Mesenchymal stem cell (in vitro differentiated cells and primary cell): ENCODE measurements around the gene FBXL7.

Experiments
- DNase-seq: peaks from one replicate; pipeline ENCODE4 v3.0.0-alpha.2; 2013
- H2AFZ ChIP-seq: one replicate; pipeline ENCODE4 v1.6.1; 2013; ENCODE audit warnings: low read depth, mild to moderate bottlenecking, control low read depth, inconsistent platforms, low read length, moderate library complexity
- H2AK5ac ChIP-seq: 2 replicates; pipeline ENCODE4 v1.6.1; 2013; ENCODE audit warnings: low read length, moderate library complexity, mild to moderate bottlenecking, inconsistent platforms; ENCODE audit not compliant: severe bottlenecking
- H2BK120ac ChIP-seq: one replicate; pipeline ENCODE4 v1.6.1; 2013; ENCODE audit warnings: low read depth, mild to moderate bottlenecking, inconsistent platforms, low read length, moderate library complexity
- H2BK12ac ChIP-seq, 2 experiments: one replicate each; pipeline ENCODE4 v1.6.1; 2013; ENCODE audit warnings: inconsistent platforms in 2 of 2, low read length in 2 of 2, mild to moderate bottlenecking in 2 of 2, moderate library complexity in 2 of 2, control low read depth in 1 of 2
- H2BK15ac ChIP-seq: one replicate; pipeline ENCODE4 v1.6.1; 2013; ENCODE audit warnings: mild to moderate bottlenecking, low read depth, inconsistent platforms; ENCODE audit not compliant: poor library complexity, severe bottlenecking
- H2BK5ac ChIP-seq: 2 replicates; pipeline ENCODE4 v1.6.1; 2013; ENCODE audit warnings: low read depth, mild to moderate bottlenecking, low read length, control low read depth, inconsistent platforms; ENCODE audit not compliant: poor library complexity, severe bottlenecking
- H3K14ac ChIP-seq, 2 experiments: one replicate each; pipeline ENCODE4 v1.6.1; 2013; ENCODE audit warnings: inconsistent platforms in 2 of 2, low read length in 2 of 2, control low read depth in 1 of 2, mild to moderate bottlenecking in 1 of 2, moderate library complexity in 1 of 2
- H3K18ac ChIP-seq, 2 experiments: one replicate each; pipeline ENCODE4 v1.6.1; 2013; ENCODE audit warnings: inconsistent platforms in 2 of 2, low read length in 2 of 2, control low read depth in 1 of 2, low read depth in 1 of 2, mild to moderate bottlenecking in 1 of 2
- H3K23ac ChIP-seq, 2 experiments: one replicate each; pipeline ENCODE4 v1.6.1; 2013; ENCODE audit warnings: inconsistent platforms in 2 of 2, low read length in 2 of 2, mild to moderate bottlenecking in 2 of 2, moderate library complexity in 2 of 2, control low read depth in 1 of 2
- H3K27ac ChIP-seq: 2 replicates; pipeline ENCODE4 v1.5.1; 2013; ENCODE audit warnings: mild to moderate bottlenecking, moderate library complexity, low read length, control low read depth, inconsistent platforms; ENCODE audit not compliant: poor library complexity, severe bottlenecking
- H3K27me3 ChIP-seq, 2 experiments: 2 replicates each; pipeline versions ENCODE4 v1.6.1 to v1.7.0; 2013; ENCODE audit warnings: low read length in 2 of 2, mild to moderate bottlenecking in 2 of 2, moderate library complexity in 2 of 2, control low read depth in 1 of 2, inconsistent platforms in 1 of 2; ENCODE audit not compliant: control insufficient read depth in 1 of 2, insufficient read depth in 1 of 2
- H3K36me3 ChIP-seq, 2 experiments: 2 replicates each; pipeline versions ENCODE4 v1.6.1 to v1.7.0; 2013; ENCODE audit warnings: low read length in 2 of 2, control low read depth in 1 of 2, inconsistent platforms in 1 of 2, low read depth in 1 of 2, mild to moderate bottlenecking in 1 of 2; ENCODE audit not compliant: insufficient read depth in 2 of 2, control insufficient read depth in 1 of 2
- H3K4ac ChIP-seq, 2 experiments: one replicate each; pipeline ENCODE4 v1.6.1; 2013; ENCODE audit warnings: inconsistent platforms in 2 of 2, low read length in 2 of 2, mild to moderate bottlenecking in 2 of 2, moderate library complexity in 2 of 2, control low read depth in 1 of 2, low read depth in 1 of 2
- H3K4me1 ChIP-seq: 2 replicates; pipeline ENCODE4 v1.6.1; 2013; ENCODE audit warnings: low read depth, low read length, control low read depth; ENCODE audit not compliant: control insufficient read depth, insufficient read depth
- H3K4me2 ChIP-seq: 2 replicates; pipeline ENCODE4 v1.6.1; 2013; ENCODE audit warnings: low read length, mild to moderate bottlenecking, inconsistent platforms; ENCODE audit not compliant: poor library complexity, severe bottlenecking
- H3K4me3 ChIP-seq, 2 experiments: 2 replicates each; pipeline versions ENCODE4 v1.5.1 to v1.7.0; 2013; ENCODE audit warnings: low read length in 2 of 2, mild to moderate bottlenecking in 2 of 2, control low read depth in 1 of 2, low read depth in 1 of 2; ENCODE audit not compliant: insufficient read depth in 1 of 2
- H3K79me1 ChIP-seq: replicated peaks from 2 replicates; pipeline ENCODE4 v1.6.1; 2013; ENCODE audit warnings: mild to moderate bottlenecking, control low read depth, low read length, inconsistent platforms; ENCODE audit not compliant: poor library complexity, severe bottlenecking
- H3K9ac ChIP-seq: 2 replicates; pipeline ENCODE4 v1.7.0; 2013; ENCODE audit warnings: mild to moderate bottlenecking, low read length, moderate library complexity
- H3K9me3 ChIP-seq: 2 replicates; pipeline ENCODE4 v1.7.0; 2013; ENCODE audit warnings: mild to moderate bottlenecking, low read length; ENCODE audit not compliant: control insufficient read depth
- H4K8ac ChIP-seq: one replicate; pipeline ENCODE4 v1.6.1; 2013; ENCODE audit warnings: inconsistent platforms, mild to moderate bottlenecking, low read length, moderate library complexity
- H4K91ac ChIP-seq: one replicate; pipeline ENCODE4 v1.6.1; 2013; ENCODE audit warnings: mild to moderate bottlenecking, low read length, inconsistent platforms
- WGBS: methylation state at CpG from one replicate; pipeline ENCODE4 v1.1.7; 2013; ENCODE audit warnings: mixed read lengths; 5-methylcytosine and 5-hydroxymethylcytosine counted together

The FBXL7 gene

DNA sequence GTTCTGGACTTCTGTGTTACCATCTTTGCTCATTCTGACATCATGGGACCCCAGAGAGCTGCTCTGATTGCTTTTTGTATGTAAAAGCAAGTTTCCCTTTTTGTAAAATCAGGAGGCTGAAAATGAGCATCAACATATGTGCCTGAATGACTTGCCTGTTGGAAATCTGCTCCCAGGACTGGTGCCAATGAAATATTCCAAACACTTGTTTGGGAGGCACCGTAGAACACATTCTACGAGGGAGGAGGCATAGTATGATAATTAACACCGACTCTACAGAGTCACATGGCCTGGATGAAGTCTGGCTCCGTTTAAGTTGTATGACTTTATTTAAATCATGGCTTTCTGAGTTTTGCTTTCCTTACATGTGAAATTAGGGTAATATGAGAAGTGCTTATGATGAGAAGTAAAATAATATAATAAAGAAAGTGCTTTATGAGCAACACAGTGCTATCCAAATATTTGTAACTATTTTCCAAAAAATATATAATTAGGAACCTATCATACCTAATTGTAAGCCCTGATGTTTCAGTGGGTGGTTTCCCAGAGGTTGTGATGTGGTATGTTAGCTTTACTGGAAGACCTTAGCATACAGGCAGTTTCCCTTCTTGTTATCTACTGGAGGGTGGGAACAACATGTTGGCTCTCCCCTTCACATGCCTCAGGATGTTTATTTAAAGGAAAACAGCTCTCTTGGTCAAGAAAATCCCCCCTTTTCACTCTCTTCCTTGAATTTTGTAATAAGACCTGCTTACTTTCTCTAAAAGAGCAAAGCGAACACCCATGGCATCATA is 238.1 kb downstream of the FBXL7 start:
- Histone ChIP-seq H3K27ac (no peak overlapping the region), H2BK5ac (no peak overlapping the region), H3K4me2 (no peak overlapping the region), H2AFZ (no peak overlapping the region), H2BK15ac (no peak overlapping the region), H4K91ac (no peak overlapping the region), H2BK12ac (no peak overlapping the region), H3K79me1 (peaks cover 26% of the 10 kb centered on the region), H3K4me3 (peak overlapping the region in 1 of 2 experiments; percentile 54), H2AK5ac (no peak overlapping the region), H3K27me3 (no peaks in the 10 kb centered on the region), H3K14ac (no peak overlapping the region), H4K8ac (no peak overlapping the region), H3K23ac (no peak overlapping the region), H3K36me3 (no peaks in the 10 kb centered on the region), H3K4ac (no peak overlapping the region), H2BK120ac (no peak overlapping the region), H3K9ac (peak overlapping the region; percentile 55), H3K18ac (no peak overlapping the region), H3K9me3 (no peaks in the 10 kb centered on the region), H3K4me1 (no peaks in the 10 kb centered on the region)
- DNase-seq = no peak
- 72% methylated on average over 4 of the region's 5 CpGs for WGBS

GRCh38 chr5:15740383-15740782 is 240.4 kb downstream of the FBXL7 start:
- Histone ChIP-seq H2BK120ac (no peak overlapping the region), H3K79me1 (peaks cover 25% of the 10 kb centered on the region), H3K9me3 (no peaks in the 10 kb centered on the region), H3K4me1 (no peaks in the 10 kb centered on the region), H3K14ac (no peak overlapping the region), H4K91ac (no peak overlapping the region), H3K18ac (no peak overlapping the region), H2AK5ac (no peak overlapping the region), H3K27me3 (no peaks in the 10 kb centered on the region), H3K4me2 (no peak overlapping the region), H3K4ac (no peak overlapping the region), H3K23ac (no peak overlapping the region), H3K27ac (no peak overlapping the region), H2AFZ (no peak overlapping the region), H3K9ac (no peak overlapping the region), H2BK5ac (no peak overlapping the region), H2BK15ac (no peak overlapping the region), H4K8ac (no peak overlapping the region), H3K36me3 (peaks cover 0 to 2% of the 10 kb centered on the region in 2 experiments), H3K4me3 (no peak overlapping the region), H2BK12ac (no peak overlapping the region)
- DNase-seq = no peak

- H3K27me3 ChIP-seq = no peaks in the 10 kb centered on the region
- WGBS = 95% methylated on average over 4 of the region's 5 CpGs
- no peak overlapping the region for H3K4ac ChIP-seq
- H3K23ac ChIP-seq = no peak overlapping the region
- no peak overlapping the region for H2AK5ac ChIP-seq
- no peak overlapping the region for H3K4me3 ChIP-seq
- no peaks in the 10 kb centered on the region for H3K9me3 ChIP-seq
- no peak for DNase-seq
- H2AFZ ChIP-seq = no peak overlapping the region
- H3K79me1 ChIP-seq = peaks cover 28% of the 10 kb centered on the region
- H2BK15ac ChIP-seq = no peak overlapping the region
- H2BK5ac ChIP-seq = no peak overlapping the region
- H3K4me1 ChIP-seq = no peaks in the 10 kb centered on the region
- H3K36me3 ChIP-seq = peaks cover 0 to 2% of the 10 kb centered on the region in 2 experiments
- no peak overlapping the region for H3K18ac ChIP-seq
- no peak overlapping the region for H4K8ac ChIP-seq
- H4K91ac ChIP-seq = no peak overlapping the region
- no peak overlapping the region for H3K14ac ChIP-seq
- H3K27ac ChIP-seq = no peak overlapping the region
- no peak overlapping the region for H3K4me2 ChIP-seq
- no peak overlapping the region for H2BK12ac ChIP-seq
- H3K9ac ChIP-seq = peak overlapping the region; percentile 30
- H2BK120ac ChIP-seq = no peak overlapping the region
Observed at GRCh38 chr5:15741591-15741990, 241.6 kb downstream of the FBXL7 start.

DNA sequence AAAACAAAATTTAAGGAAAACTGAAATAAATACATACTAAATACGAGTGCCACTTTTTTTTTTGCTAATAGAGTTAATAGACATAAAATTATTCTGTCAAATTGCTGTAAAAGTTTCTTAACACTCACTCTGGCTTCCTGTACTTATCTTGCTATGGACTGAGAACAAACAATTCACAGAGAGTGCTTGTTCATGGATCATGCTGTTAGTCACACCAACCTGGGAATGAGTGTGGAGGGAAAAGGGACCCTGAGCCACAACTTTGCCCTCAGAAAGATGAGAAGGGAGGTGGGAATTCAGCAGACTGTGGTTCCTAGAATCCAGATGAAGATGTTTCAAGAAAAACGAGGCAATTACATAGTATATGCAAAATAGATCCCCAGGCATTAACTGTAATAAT is 246.9 kb downstream of the FBXL7 start:
- H2BK12ac ChIP-seq = no peak overlapping the region
- H3K27me3 ChIP-seq = no peaks in the 10 kb centered on the region
- H3K9ac ChIP-seq = no peak overlapping the region
- no peak overlapping the region for H2BK15ac ChIP-seq
- no peak overlapping the region for H4K8ac ChIP-seq
- H2BK120ac ChIP-seq = no peak overlapping the region
- WGBS = no CpG with 5 or more reads among the region's 2 CpGs
- H4K91ac ChIP-seq = no peak overlapping the region
- H3K14ac ChIP-seq = no peak overlapping the region
- H3K79me1 ChIP-seq = peaks cover 33% of the 10 kb centered on the region
- no peak overlapping the region for H3K4ac ChIP-seq
- peaks cover 1% of the 10 kb centered on the region for H3K4me1 ChIP-seq
- H3K23ac ChIP-seq = no peak overlapping the region
- H3K9me3 ChIP-seq = no peaks in the 10 kb centered on the region
- no peak overlapping the region for H3K27ac ChIP-seq
- H2BK5ac ChIP-seq = no peak overlapping the region
- H2AK5ac ChIP-seq = no peak overlapping the region
- H3K18ac ChIP-seq = no peak overlapping the region
- no peak overlapping the region for H3K4me3 ChIP-seq
- DNase-seq = no peak
- H3K4me2 ChIP-seq = no peak overlapping the region
- peaks cover 0 to 2% of the 10 kb centered on the region in 2 experiments for H3K36me3 ChIP-seq
- H2AFZ ChIP-seq = no peak overlapping the region
